KOPT-K1 (cell line): ENCODE measurements around the gene SBF2.

Source experiments
- H3K27ac ChIP-seq: fragments of 200-600 bp; sonication (generic); 2 replicates; pipeline ENCODE4 v1.5.1; 2016; ENCODE audit warnings: antibody characterized with exemption, mild to moderate bottlenecking, low read depth, low read length; ENCODE audit not compliant: poor library complexity, severe bottlenecking
- H3K36me3 ChIP-seq: fragments of 200-600 bp; sonication (generic); 2 replicates; pipeline ENCODE4 v1.5.1; 2017; ENCODE audit warnings: antibody characterized with exemption, mild to moderate bottlenecking, low read length, moderate library complexity; ENCODE audit not compliant: insufficient read depth
- H3K9me3 ChIP-seq: fragments of 200-600 bp; sonication (generic); 2 replicates; pipeline ENCODE4 v1.5.1; 2017; ENCODE audit warnings: antibody characterized with exemption, low read length, mild to moderate bottlenecking; ENCODE audit not compliant: insufficient read depth, poor library complexity, severe bottlenecking

SBF2 gene

GRCh38 chr11:10322401-10322800, 28.4 kb upstream of the SBF2 start:
- Histone ChIP-seq H3K27ac (no peak overlapping the region), H3K36me3 (no peaks in the 10 kb centered on the region), H3K9me3 (no peaks in the 10 kb centered on the region)

- Histone ChIP-seq H3K27ac (no peak overlapping the region), H3K9me3 (no peaks in the 10 kb centered on the region), H3K36me3 (no peaks in the 10 kb centered on the region)
These were observed 26.9 kb upstream of the SBF2 start for GRCh38 chr11:10320736-10321465.

GRCh38 chr11:10319702-10320558, 25.9 kb upstream of the SBF2 start:
- Histone ChIP-seq H3K9me3 (no peaks in the 10 kb centered on the region), H3K36me3 (no peaks in the 10 kb centered on the region), H3K27ac (no peak overlapping the region)

DNA sequence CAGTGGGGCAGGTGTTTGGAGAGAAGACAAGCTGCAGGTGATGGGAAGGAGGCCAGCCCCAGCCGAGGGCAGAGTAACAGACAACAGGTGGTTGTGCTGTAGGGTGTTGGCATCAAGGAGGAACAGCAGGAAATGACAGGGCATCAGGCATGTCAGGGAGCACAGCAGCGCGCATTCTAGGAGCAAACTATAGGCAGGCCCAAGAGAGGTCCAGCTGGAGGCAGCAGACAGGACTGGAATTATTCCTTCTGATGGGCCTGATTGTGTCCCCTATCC, 24.4 kb upstream of the SBF2 start:
- no peaks in the 10 kb centered on the region for H3K9me3 ChIP-seq
- no peaks in the 10 kb centered on the region for H3K36me3 ChIP-seq
- H3K27ac ChIP-seq, result no peak overlapping the region

DNA sequence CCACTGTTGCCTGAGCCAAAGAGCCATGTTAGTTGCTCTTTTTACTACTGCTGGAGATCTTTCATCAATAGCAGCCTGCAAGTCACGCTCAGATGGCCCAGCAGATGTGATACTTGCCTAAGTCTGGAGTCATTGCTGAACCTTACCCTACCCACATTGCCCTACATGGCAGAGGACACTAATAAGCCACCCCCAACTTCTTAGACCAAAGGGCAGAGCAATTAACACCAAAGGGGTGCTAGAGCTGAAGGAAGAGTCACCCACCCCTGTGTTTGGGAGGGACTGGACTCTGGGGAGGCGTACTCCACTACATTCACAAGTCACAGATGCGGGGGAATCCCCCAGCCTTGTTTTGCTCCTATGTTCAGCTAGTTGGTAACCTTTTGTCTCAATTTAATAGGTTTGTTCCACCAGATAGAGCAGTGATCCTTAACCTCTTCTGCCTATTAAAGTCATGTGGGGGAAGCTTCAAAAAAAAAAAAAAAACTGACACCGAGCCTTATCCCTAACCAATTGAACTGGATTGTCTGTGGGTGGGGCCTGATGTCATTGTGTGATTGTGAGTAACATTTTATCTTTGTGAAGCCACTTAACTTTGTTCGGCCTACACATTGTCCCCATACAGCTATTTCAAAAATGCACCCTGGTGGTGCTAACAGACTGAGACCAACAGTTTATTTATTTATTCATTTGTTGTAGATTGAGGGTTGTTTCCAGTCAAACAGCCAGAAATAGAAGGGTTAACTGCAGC, 23.9 kb upstream of the SBF2 start:
- Histone ChIP-seq H3K9me3 (no peaks in the 10 kb centered on the region), H3K27ac (no peak overlapping the region), H3K36me3 (no peaks in the 10 kb centered on the region)

GRCh38 chr11:10317151-10317755, 23.2 kb upstream of the SBF2 start:
- Histone ChIP-seq H3K36me3 (no peaks in the 10 kb centered on the region), H3K27ac (no peak overlapping the region), H3K9me3 (no peaks in the 10 kb centered on the region)

DNA sequence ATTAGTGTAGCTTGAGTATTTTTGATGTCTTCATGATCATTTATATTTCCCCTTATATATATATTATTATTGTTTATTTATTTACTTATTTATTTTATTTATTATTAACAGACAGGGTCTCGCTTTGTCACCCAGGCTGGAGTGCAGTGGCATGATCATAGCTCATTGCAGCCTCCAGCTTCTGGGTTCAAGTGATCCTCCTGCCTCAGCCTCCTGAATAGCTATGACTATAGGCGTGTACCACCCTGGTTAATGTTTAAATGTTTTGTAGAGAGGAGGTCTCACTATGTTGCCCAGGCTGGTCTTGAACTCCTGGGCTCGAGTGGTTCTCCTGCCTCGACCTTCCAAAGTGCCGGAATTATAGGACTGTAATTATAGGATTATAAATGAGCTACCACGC, 21.1 kb upstream of the SBF2 start:
- Histone ChIP-seq H3K36me3 (no peaks in the 10 kb centered on the region), H3K27ac (no peak overlapping the region), H3K9me3 (no peaks in the 10 kb centered on the region)

- H3K36me3 ChIP-seq, result no peaks in the 10 kb centered on the region
- H3K27ac ChIP-seq, result no peak overlapping the region
- no peaks in the 10 kb centered on the region for H3K9me3 ChIP-seq
These were observed 20.4 kb upstream of the SBF2 start for GRCh38 chr11:10314199-10315072.

GRCh38 chr11:10311802-10312201, 17.8 kb upstream of the SBF2 start:
- H3K9me3 ChIP-seq, result no peaks in the 10 kb centered on the region
- no peak overlapping the region for H3K27ac ChIP-seq
- H3K36me3 ChIP-seq, result no peaks in the 10 kb centered on the region

DNA sequence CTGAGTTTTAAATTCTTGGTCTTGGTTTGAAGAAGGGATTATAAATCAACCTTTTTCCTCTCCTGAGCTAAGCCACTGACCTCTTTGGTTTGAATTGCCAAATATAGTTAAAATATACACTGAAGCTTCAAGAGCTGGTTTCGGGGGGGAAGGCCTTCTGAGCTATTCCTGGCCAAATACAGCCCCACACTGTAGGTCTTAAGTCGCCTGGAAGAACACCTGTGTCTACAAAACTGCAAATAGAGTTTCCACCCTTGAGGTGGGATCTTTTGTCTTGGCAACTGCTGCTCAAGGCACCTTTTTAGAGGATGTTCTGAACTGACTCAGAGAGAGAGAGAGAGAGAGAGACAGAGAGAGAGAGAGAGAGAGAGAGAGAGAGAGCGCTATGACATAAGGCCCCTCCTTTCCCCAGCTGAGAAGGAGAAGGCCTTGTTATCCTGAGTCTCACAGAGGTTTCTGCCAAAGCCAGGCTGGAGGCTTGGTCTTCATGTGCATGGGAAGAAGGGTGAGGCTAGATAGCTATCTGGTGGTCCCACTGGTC, 16.4 kb upstream of the SBF2 start:
- no peaks in the 10 kb centered on the region for H3K36me3 ChIP-seq
- H3K9me3 ChIP-seq, result no peaks in the 10 kb centered on the region
- no peak overlapping the region for H3K27ac ChIP-seq

- Histone ChIP-seq H3K27ac (no peak overlapping the region), H3K36me3 (no peaks in the 10 kb centered on the region), H3K9me3 (no peaks in the 10 kb centered on the region)
These were observed 15.4 kb upstream of the SBF2 start for GRCh38 chr11:10309163-10310093.

DNA sequence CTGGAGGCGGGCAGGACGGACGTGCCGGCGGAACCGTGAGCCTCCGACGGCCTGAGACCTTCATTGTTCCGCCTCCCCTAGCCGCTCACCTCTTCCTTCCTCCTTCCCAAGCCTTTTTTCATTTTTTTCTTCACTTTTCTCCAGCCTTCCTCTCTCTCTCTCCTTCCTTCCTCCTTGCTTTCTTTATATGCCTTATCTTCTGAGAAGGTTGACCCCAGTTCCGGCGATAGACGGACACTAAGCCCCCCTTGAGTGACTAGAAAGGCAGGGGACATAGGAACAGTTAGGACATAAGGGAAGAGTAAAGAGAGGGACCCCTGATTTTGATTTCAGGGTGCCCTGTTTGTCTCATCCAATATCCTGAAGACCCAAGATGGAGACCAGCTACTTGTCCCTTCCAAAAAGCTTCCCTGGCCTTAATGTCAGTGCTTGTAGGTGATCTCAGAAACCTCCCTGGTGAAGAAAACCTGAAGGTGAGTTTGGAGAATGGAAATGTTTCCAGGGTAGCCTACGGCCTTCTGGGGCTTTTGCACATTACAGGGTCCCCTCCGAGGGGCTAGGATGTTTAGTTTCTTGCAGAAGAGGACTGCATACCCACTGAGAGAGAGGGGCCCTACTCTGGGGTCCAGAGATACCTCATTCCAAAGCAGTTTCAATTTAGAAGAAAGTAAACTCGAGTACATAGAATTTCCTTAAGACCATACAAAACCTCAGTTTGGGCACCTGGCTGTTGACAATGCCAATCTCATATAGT, 14.4 kb upstream of the SBF2 start:
- no peaks in the 10 kb centered on the region for H3K36me3 ChIP-seq
- peak overlapping the region; percentile 17 for H3K27ac ChIP-seq
- no peaks in the 10 kb centered on the region for H3K9me3 ChIP-seq
